MCF 10A (cell line): ENCODE results near the gene CNGA3. TPM values are rescaled to one million over a fixed set of nuclear protein-coding genes. Genes with fewer than 3 reads are reported as not detected.

Source experiments
- BruUV-seq: library from RNA; stranded (reverse); fragments of 400-500 nt; replicated peaks from 2 replicates; lab custom pipeline; 2021; lab: Mats Ljungman, UMichigan
- CTCF ChIA-PET: fragments of 300-600 bp; sonication (Branson Sonifier 250); formaldehyde crosslinking; extraction: SDS; loops from one replicate; lab custom pipeline; 2021; ENCODE audit warnings: antibody characterized with exemption, inconsistent platforms; lab: Yijun Ruan, JAX
- POLR2A ChIA-PET: fragments of 300-600, 350-650 bp; sonication (Branson Sonifier 250); formaldehyde crosslinking; extraction: SDS; loops from one replicate; lab custom pipeline; 2020; ENCODE audit warnings: antibody characterized with exemption, inconsistent platforms; lab: Yijun Ruan, JAX
- DNase-seq: peaks from one replicate; pipeline ENCODE4 v3.0.0-alpha.2; 2018; ENCODE audit not compliant: unreplicated experiment
- H3K27ac Mint-ChIP-seq: one replicate; pipeline ENCODE4 v1.8.0; 2022; ENCODE audit warnings: mild to moderate bottlenecking, low read depth, mixed read lengths; ENCODE audit not compliant: unreplicated experiment
- H3K27me3 Mint-ChIP-seq: one replicate; pipeline ENCODE4 v1.8.0; 2022; ENCODE audit warnings: mixed read lengths; ENCODE audit not compliant: insufficient read depth, unreplicated experiment
- H3K36me3 Mint-ChIP-seq: one replicate; pipeline ENCODE4 v1.8.0; 2022; ENCODE audit warnings: mild to moderate bottlenecking, moderate library complexity, mixed read lengths; ENCODE audit not compliant: insufficient read depth, unreplicated experiment
- H3K4me1 Mint-ChIP-seq: one replicate; pipeline ENCODE4 v1.8.0; 2022; ENCODE audit warnings: mixed read lengths; ENCODE audit not compliant: insufficient read depth, unreplicated experiment
- H3K4me3 Mint-ChIP-seq: one replicate; pipeline ENCODE4 v1.8.0; 2022; ENCODE audit warnings: mild to moderate bottlenecking, moderate library complexity, mixed read lengths; ENCODE audit not compliant: unreplicated experiment
- H3K9me3 Mint-ChIP-seq: one replicate; pipeline ENCODE4 v1.8.0; 2022; ENCODE audit warnings: mixed read lengths; ENCODE audit not compliant: unreplicated experiment
- intact Hi-C: fragments of 100-400 bp; cut with micrococcal nuclease; formaldehyde crosslinking; loops from 2 replicates; pipeline ENCODE4 v1.14.1; 2022
- total RNA-seq: library from RNA; stranded (reverse); gene quantifications from 2 replicates; pipeline ENCODE4 v1.2.3, GENCODE V29; 2022
- TF ChIP-seq, protein P1 (sequence below): fragments of 200-600 bp; IDR thresholded peaks from one replicate; pipeline ENCODE4 v1.8.0; 2022; ENCODE audit warnings: antibody characterized with exemption, mild to moderate bottlenecking; ENCODE audit not compliant: unreplicated experiment

CNGA3 gene
- total RNA-seq, 1 experiment from 2014 or later, result not detected

GRCh38 chr2:98385050-98385699 is 38.9 kb downstream of the CNGA3 start:
- ChIA-PET CTCF (interaction anchor here (0.6 to 10.1 kb wide), 26 partner anchors 14 to 794 kb away, joined by 3 to 97 read pairs (median 4); no protein-coding TSS in a partner anchor), POLR2A (interaction anchor here (0.6 to 1.3 kb wide), 4 partner anchors 145 to 751 kb away, joined by 3 read pairs; no protein-coding TSS in a partner anchor)
- DNase-seq, result peak; percentile 84
- Mint-ChIP-seq H3K27me3 (peaks cover 40% of the 10 kb centered on the region), H3K27ac (no peak overlapping the region), H3K9me3 (no peaks in the 10 kb centered on the region), H3K4me1 (peaks cover 4% of the 10 kb centered on the region), H3K36me3 (peaks cover 4% of the 10 kb centered on the region), H3K4me3 (no peak overlapping the region)
- no TSS peak for BruUV-seq
- intact Hi-C loops, result loop anchor here (1.0 to 10.0 kb wide), 5 partner anchors 90 to 685 kb away; partner anchors contain the start of gene TMEM131
- TF ChIP-seq, protein P1, sequence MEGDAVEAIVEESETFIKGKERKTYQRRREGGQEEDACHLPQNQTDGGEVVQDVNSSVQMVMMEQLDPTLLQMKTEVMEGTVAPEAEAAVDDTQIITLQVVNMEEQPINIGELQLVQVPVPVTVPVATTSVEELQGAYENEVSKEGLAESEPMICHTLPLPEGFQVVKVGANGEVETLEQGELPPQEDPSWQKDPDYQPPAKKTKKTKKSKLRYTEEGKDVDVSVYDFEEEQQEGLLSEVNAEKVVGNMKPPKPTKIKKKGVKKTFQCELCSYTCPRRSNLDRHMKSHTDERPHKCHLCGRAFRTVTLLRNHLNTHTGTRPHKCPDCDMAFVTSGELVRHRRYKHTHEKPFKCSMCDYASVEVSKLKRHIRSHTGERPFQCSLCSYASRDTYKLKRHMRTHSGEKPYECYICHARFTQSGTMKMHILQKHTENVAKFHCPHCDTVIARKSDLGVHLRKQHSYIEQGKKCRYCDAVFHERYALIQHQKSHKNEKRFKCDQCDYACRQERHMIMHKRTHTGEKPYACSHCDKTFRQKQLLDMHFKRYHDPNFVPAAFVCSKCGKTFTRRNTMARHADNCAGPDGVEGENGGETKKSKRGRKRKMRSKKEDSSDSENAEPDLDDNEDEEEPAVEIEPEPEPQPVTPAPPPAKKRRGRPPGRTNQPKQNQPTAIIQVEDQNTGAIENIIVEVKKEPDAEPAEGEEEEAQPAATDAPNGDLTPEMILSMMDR, result peak; percentile 95

GRCh38 chr2:98387478-98387877 is 41.2 kb downstream of the CNGA3 start:
- Mint-ChIP-seq H3K4me3 (no peak overlapping the region), H3K9me3 (no peaks in the 10 kb centered on the region), H3K27ac (no peak overlapping the region), H3K27me3 (peaks cover 21% of the 10 kb centered on the region), H3K36me3 (peaks cover 4% of the 10 kb centered on the region), H3K4me1 (peaks cover 4% of the 10 kb centered on the region)
- ChIA-PET CTCF (interaction anchor here (0.7 to 10.1 kb wide), 5 partner anchors 9 to 689 kb away, joined by 3 to 97 read pairs (median 6); no protein-coding TSS in a partner anchor), POLR2A (no interaction called here)
- intact Hi-C loops, result loop anchor here (10.0 kb wide), 1 partner anchor 393 kb away; the partner anchor contains the start of gene TMEM131
- DNase-seq, result no peak
- TF ChIP-seq, protein P1, result no peak
- BruUV-seq, result no TSS peak

DNA sequence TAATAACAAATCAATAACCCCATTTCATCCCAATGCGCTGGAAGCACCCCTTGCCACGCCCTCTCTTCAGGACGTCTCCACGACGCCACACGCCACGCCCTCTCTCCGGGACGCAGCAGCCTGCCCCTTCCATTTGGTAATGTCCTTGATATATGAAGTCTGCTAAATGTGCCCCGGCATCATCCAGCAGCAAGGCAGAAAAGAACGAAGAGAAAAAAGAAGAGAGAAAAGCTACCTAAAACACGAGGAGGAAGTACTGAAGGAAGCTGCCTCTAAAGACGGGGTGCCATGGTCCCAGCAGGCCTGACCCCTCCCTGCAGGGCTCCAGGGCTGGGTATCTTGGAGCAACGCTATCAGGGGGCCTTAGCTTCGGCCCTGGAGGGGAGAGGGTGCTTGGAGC is 41.8 kb downstream of the CNGA3 start:
- Mint-ChIP-seq H3K9me3 (no peaks in the 10 kb centered on the region), H3K27ac (no peak overlapping the region), H3K27me3 (peaks cover 21% of the 10 kb centered on the region), H3K36me3 (peaks cover 4% of the 10 kb centered on the region), H3K4me3 (no peak overlapping the region), H3K4me1 (peaks cover 4% of the 10 kb centered on the region)
- TF ChIP-seq, protein P1, result no peak
- POLR2A ChIA-PET, result no interaction called here
- intact Hi-C loops, result loop anchor here (10.0 kb wide), 1 partner anchor 393 kb away; the partner anchor contains the start of gene TMEM131
- CTCF ChIA-PET, result interaction anchor here (0.5 to 10.1 kb wide), 6 partner anchors 25 to 690 kb away, joined by 3 to 97 read pairs (median 3); no protein-coding TSS in a partner anchor
- BruUV-seq, result no TSS peak
- no peak for DNase-seq

DNA sequence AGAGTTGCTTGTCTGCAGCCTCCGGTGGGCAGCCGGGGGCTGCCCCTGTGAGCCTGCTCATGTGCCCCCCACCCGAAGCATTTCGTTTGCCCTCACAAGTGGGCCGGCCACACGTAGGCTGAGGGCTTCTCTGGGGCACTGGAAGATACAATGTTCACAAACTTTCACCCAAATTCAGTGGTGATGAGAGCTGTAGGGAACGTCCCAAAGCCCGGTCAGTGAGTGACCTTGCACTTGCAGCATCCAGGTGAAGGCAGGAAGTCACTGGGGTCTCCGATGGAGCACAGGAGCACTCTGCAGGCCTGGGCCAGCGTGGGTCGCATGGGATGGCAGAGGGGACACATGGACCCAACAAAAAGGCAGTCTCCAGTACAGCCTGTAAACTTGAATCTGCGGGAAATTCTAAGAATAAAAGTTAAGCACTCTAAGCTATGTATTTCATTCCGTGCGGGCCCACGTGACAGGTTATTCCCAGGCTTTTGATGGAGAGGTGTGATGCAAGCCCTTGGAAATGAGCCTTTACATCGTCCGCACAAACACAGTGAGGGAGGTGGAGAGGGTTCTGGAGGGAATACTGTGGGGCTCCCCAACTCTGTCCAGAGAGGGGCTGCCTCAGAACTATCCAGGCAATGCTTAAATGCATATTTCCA is 42.5 kb downstream of the CNGA3 start:
- peaks cover 4% of the 10 kb centered on the region for H3K4me1 Mint-ChIP-seq
- intact Hi-C loops, result loop anchor here (10.0 kb wide), 1 partner anchor 394 kb away; the partner anchor contains the start of gene TMEM131
- H3K4me3 Mint-ChIP-seq, result no peak overlapping the region
- peaks cover 21% of the 10 kb centered on the region for H3K27me3 Mint-ChIP-seq
- no peaks in the 10 kb centered on the region for H3K9me3 Mint-ChIP-seq
- peaks cover 4% of the 10 kb centered on the region for H3K36me3 Mint-ChIP-seq
- no peak for DNase-seq
- TF ChIP-seq, protein P1, result no peak
- BruUV-seq, result no TSS peak
- POLR2A ChIA-PET, result no interaction called here
- CTCF ChIA-PET, result interaction anchor here (0.7 to 10.1 kb wide), 4 partner anchors 24 to 690 kb away, joined by 3 to 97 read pairs (median 8); no protein-coding TSS in a partner anchor
- H3K27ac Mint-ChIP-seq, result no peak overlapping the region
